GM12873 (cell line): Measurements from ENCODE around the gene TAL1.

ENCODE experiments used
- TF ChIP-seq, protein P1 (sequence below): IDR thresholded peaks from 2 replicates; pipeline ENCODE4 v1.5.1; 2012; ENCODE audit warnings: low read depth, mild to moderate bottlenecking, moderate library complexity, low read length, control low read depth; ENCODE audit not compliant: insufficient read depth; ENCODE audit errors: missing control alignments

The TAL1 gene

GRCh38 chr1:47191940-47192457 is 40.0 kb downstream of the TAL1 start:
- TF ChIP-seq, protein P1, sequence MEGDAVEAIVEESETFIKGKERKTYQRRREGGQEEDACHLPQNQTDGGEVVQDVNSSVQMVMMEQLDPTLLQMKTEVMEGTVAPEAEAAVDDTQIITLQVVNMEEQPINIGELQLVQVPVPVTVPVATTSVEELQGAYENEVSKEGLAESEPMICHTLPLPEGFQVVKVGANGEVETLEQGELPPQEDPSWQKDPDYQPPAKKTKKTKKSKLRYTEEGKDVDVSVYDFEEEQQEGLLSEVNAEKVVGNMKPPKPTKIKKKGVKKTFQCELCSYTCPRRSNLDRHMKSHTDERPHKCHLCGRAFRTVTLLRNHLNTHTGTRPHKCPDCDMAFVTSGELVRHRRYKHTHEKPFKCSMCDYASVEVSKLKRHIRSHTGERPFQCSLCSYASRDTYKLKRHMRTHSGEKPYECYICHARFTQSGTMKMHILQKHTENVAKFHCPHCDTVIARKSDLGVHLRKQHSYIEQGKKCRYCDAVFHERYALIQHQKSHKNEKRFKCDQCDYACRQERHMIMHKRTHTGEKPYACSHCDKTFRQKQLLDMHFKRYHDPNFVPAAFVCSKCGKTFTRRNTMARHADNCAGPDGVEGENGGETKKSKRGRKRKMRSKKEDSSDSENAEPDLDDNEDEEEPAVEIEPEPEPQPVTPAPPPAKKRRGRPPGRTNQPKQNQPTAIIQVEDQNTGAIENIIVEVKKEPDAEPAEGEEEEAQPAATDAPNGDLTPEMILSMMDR: no peak

DNA sequence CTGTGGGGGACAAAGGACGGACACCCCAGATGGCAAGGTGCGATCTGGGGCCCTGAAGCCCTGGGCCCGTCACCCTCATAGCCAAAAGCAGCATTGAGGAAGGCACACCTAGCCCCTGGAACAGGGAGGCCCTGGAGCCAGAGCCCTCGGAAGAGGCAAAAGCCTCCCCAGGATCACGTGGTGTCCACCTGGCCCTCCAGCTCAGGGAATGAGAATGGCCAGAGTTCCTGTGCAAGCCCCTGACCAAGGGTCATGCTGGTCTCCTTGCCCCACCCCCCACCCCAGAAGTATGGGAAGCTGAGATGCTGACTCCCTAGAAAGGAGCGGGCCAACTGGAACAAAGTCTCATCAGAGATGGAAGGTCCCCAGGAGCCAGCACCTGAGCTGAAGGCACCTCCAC is 41.2 kb downstream of the TAL1 start:
- TF ChIP-seq, protein P1: no peak

DNA sequence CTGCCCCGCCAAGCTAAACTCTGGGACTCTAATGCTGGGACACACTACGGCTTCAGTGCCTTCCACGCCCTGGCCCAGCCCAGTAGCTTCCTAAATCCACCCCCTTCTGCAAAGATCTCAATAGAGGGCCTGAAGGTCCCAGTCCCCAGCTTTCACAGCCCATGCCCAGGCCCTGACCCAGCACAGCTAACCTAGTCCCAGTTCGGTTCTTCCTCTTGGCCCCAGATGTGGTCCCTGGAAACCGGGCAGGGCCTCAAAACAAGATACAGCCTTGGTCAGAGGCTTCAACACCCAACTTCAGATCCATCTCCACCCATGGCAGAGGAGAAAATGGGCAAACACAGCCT is 41.5 kb downstream of the TAL1 start:
- TF ChIP-seq, protein P1: no peak

DNA sequence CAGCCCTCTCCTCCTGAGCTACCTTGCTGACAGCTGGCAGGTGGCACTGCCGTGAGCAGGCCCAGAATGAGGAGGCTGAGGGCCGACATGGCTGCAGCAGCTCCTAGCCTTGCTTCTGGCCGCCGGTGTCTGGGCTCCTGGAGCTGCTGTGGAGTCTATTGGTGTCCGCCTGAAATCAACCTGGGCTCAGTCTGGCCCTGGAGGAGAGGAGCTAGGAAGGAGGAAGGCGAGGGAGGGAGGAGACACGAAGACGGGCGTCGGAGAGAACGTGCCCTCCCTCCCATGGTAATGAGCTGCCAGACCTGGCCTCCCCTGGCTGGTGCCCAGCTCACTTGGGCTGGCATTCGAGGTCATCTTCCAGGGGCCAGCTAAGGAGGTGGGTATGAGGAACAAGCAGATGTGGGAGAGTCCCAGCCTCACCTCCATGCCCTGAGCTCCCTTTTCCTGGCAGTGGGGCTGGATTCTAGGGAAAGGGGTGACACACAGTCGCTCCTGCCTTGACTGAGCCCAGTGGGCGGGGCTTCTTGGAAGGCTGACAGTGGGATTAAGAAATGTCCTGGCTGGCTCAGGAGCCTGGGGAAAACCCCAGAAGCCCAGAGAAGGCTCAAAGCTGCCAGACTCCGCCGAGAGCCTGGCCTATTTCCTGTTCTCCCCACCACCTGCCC is 42.0 kb downstream of the TAL1 start, which contains the start of gene PDZK1IP1:
Gene PDZK1IP1, minus strand, starts transcription at position 193 of the 665 bp plus-strand sequence. Its CDS starts 104 bp downstream, at position 89.
- TF ChIP-seq, protein P1: no peak

GRCh38 chr1:47188791-47189785 is 42.9 kb downstream of the TAL1 start:
- TF ChIP-seq, protein P1: no peak

DNA sequence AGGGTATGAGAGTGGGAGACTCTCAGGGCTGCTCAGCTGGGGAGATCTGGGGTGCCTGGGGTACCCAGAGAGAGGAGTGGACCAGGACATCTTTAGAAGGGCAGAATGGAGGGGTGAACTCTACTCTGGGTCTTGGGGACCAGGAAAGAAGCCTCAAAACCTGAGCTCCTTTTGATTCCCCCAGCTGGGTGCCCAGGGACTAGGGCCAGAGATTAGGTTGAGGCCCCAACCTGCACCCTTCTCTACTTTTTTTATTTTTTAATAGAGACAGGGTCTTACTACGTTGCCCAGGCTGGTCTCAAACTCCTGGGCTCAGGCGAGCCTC is 44.1 kb downstream of the TAL1 start:
- TF ChIP-seq, protein P1: no peak
